ENCODE results near the gene NDUFAF8. TPM values are rescaled to one million over a fixed set of nuclear protein-coding genes. Genes with fewer than 3 reads are reported as not detected.

The NDUFAF8 gene
- polyA plus RNA-seq, 1 donor from 2014 or later: 76.4 TPM

- no peak for TF ChIP-seq CTCF (IDR thresholded peaks at IDR 0.05; ENCODE audit: poor library complexity, severe bottlenecking)
- no peak for TF ChIP-seq TAF1 (IDR thresholded peaks at IDR 0.05; ENCODE audit: low read depth)
- TF ChIP-seq MXI1 (conservative IDR thresholded peaks at IDR 0.05; ENCODE audit: poor library complexity, severe bottlenecking): no peak
- TF ChIP-seq EP300 (conservative IDR thresholded peaks at IDR 0.05; ENCODE audit: poor library complexity, severe bottlenecking): no peak
- TF ChIP-seq, protein P1, sequence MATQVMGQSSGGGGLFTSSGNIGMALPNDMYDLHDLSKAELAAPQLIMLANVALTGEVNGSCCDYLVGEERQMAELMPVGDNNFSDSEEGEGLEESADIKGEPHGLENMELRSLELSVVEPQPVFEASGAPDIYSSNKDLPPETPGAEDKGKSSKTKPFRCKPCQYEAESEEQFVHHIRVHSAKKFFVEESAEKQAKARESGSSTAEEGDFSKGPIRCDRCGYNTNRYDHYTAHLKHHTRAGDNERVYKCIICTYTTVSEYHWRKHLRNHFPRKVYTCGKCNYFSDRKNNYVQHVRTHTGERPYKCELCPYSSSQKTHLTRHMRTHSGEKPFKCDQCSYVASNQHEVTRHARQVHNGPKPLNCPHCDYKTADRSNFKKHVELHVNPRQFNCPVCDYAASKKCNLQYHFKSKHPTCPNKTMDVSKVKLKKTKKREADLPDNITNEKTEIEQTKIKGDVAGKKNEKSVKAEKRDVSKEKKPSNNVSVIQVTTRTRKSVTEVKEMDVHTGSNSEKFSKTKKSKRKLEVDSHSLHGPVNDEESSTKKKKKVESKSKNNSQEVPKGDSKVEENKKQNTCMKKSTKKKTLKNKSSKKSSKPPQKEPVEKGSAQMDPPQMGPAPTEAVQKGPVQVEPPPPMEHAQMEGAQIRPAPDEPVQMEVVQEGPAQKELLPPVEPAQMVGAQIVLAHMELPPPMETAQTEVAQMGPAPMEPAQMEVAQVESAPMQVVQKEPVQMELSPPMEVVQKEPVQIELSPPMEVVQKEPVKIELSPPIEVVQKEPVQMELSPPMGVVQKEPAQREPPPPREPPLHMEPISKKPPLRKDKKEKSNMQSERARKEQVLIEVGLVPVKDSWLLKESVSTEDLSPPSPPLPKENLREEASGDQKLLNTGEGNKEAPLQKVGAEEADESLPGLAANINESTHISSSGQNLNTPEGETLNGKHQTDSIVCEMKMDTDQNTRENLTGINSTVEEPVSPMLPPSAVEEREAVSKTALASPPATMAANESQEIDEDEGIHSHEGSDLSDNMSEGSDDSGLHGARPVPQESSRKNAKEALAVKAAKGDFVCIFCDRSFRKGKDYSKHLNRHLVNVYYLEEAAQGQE (IDR thresholded peaks at IDR 0.05; ENCODE audit: borderline replicate concordance): no peak
- no peak for TF ChIP-seq SMC3 (conservative IDR thresholded peaks at IDR 0.05; ENCODE audit: poor library complexity)
- no peak for TF ChIP-seq POLR2AphosphoS5 (IDR thresholded peaks at IDR 0.05)
- TF ChIP-seq EZH2 (IDR thresholded peaks at IDR 0.05; ENCODE audit: borderline replicate concordance, insufficient read depth, low read length, poor library complexity, severe bottlenecking): no peak
- no peak for TF ChIP-seq RAD21 (conservative IDR thresholded peaks at IDR 0.05)
Observed at GRCh38 chr17:81289627-81290026, 50.5 kb downstream of the NDUFAF8 start.

GRCh38 chr17:81290230-81290629 is 51.1 kb downstream of the NDUFAF8 start:
- H3K9me3 ChIP-seq (ENCODE audit: low read length): no peaks in the 10 kb centered on the region
- H3K27me3 ChIP-seq (ENCODE audit: insufficient read depth, low read depth, low read length): no peaks in the 10 kb centered on the region
- H3K4me2 ChIP-seq (ENCODE audit: low read length): no peak overlapping the region
- H2AFZ ChIP-seq (ENCODE audit: low read depth, low read length): no peak overlapping the region
- H3K36me3 ChIP-seq (ENCODE audit: insufficient read depth, low read length): no peaks in the 10 kb centered on the region
- H3K79me2 ChIP-seq (replicated peaks; ENCODE audit: insufficient read depth, low read length): peaks cover 15% of the 10 kb centered on the region
- no peaks in the 10 kb centered on the region for H3F3A ChIP-seq (ENCODE audit: insufficient read depth, low read length, poor library complexity, severe bottlenecking)
- TF ChIP-seq CTCF (IDR thresholded peaks at IDR 0.05; ENCODE audit: poor library complexity, severe bottlenecking): no peak
- TF ChIP-seq, protein P1 (IDR thresholded peaks at IDR 0.05; ENCODE audit: borderline replicate concordance): no peak
- no peak for TF ChIP-seq POLR2AphosphoS5 (IDR thresholded peaks at IDR 0.05)
- TF ChIP-seq RAD21 (conservative IDR thresholded peaks at IDR 0.05): no peak
- no peak for TF ChIP-seq MXI1 (conservative IDR thresholded peaks at IDR 0.05; ENCODE audit: poor library complexity, severe bottlenecking)
- no peak for TF ChIP-seq EZH2 (IDR thresholded peaks at IDR 0.05; ENCODE audit: borderline replicate concordance, insufficient read depth, low read length, poor library complexity, severe bottlenecking)
- no peak for TF ChIP-seq TAF1 (IDR thresholded peaks at IDR 0.05; ENCODE audit: low read depth)
- no peak for TF ChIP-seq SMC3 (conservative IDR thresholded peaks at IDR 0.05; ENCODE audit: poor library complexity)
- no peak for TF ChIP-seq EP300 (conservative IDR thresholded peaks at IDR 0.05; ENCODE audit: poor library complexity, severe bottlenecking)
- no peak overlapping the region for H3K4me3 ChIP-seq (ENCODE audit: low read length)
- no peak overlapping the region for H3K9ac ChIP-seq (ENCODE audit: low read length)
- no peaks in the 10 kb centered on the region for H4K20me1 ChIP-seq (ENCODE audit: insufficient read depth)
- no peaks in the 10 kb centered on the region for H3K9me2 ChIP-seq (ENCODE audit: insufficient read depth, low read length)
- H3K27ac ChIP-seq (ENCODE audit: low read length): no peak overlapping the region

More at GRCh38 chr17:81289627-81290026, 50.5 kb downstream of the NDUFAF8 start:
- Histone ChIP-seq H3K36me3 (ENCODE audit: insufficient read depth, low read length) (no peaks in the 10 kb centered on the region), H3K79me2 (replicated peaks; ENCODE audit: insufficient read depth, low read length) (peaks cover 15% of the 10 kb centered on the region), H3K4me2 (ENCODE audit: low read length) (no peak overlapping the region), H3K4me3 (ENCODE audit: low read length) (no peak overlapping the region), H3K27ac (ENCODE audit: low read length) (no peak overlapping the region), H4K20me1 (ENCODE audit: insufficient read depth) (no peaks in the 10 kb centered on the region), H3K27me3 (ENCODE audit: insufficient read depth, low read depth, low read length) (no peaks in the 10 kb centered on the region), H3K9ac (ENCODE audit: low read length) (no peak overlapping the region), H2AFZ (ENCODE audit: low read depth, low read length) (no peak overlapping the region), H3K9me3 (ENCODE audit: low read length) (no peaks in the 10 kb centered on the region), H3K9me2 (ENCODE audit: insufficient read depth, low read length) (no peaks in the 10 kb centered on the region), H3F3A (ENCODE audit: insufficient read depth, low read length, poor library complexity, severe bottlenecking) (no peaks in the 10 kb centered on the region)

Measured in neural cell (in vitro differentiated cells).